ENCODE data around the gene IFRD2. TPM values are rescaled to one million over a fixed set of nuclear protein-coding genes. Genes with fewer than 3 reads are reported as not detected.

IFRD2 gene
- total and polyA plus RNA-seq, 4 experiments from 2014 or later: 58.6 to 84.7 (median 63.7) TPM

GRCh38 chr3:50260942-50261441 is 31.2 kb downstream of the IFRD2 start:
- peaks cover 0 to 2% (median 0%) of the 10 kb centered on the region in 8 donors for H3K9me3 Mint-ChIP-seq
- peak overlapping the region in 3 of 8 donors; percentile 32 to 68 (median 54) for H3K4me3 Mint-ChIP-seq
- no peaks in the 10 kb centered on the region for H3K27me3 Mint-ChIP-seq
- peak overlapping the region in 2 of 7 donors; percentile 42 to 55 for H3K27ac Mint-ChIP-seq
- peaks cover 24% of the 10 kb centered on the region for H3K36me3 ChIP-seq (ENCODE audit: insufficient read depth, low read length)
- no peaks in the 10 kb centered on the region for H3K9me3 ChIP-seq (ENCODE audit: control insufficient read depth in 1 of 2, low read length in 2 of 2)
- H3K27ac ChIP-seq (ENCODE audit: low read depth, low read length): no peak overlapping the region
- peaks cover 3 to 9% (median 4%) of the 10 kb centered on the region in 4 donors for H3K4me1 Mint-ChIP-seq
- H3K4me3 ChIP-seq (ENCODE audit: low read length in 2 of 2): no peak overlapping the region
- POLR2A ChIA-PET (ENCODE audit: partially characterized antibody): interaction anchor here (0.6 to 5.2 kb wide), 6 partner anchors 11 to 76 kb away, joined by 3 to 35 read pairs (median 4); no protein-coding TSS in a partner anchor
- CTCF ChIA-PET (ENCODE audit: partially characterized antibody): interaction anchor here (1.0 to 6.2 kb wide), 7 partner anchors 11 to 69 kb away, joined by 3 to 34 read pairs (median 8); partner anchors contain the start of genes GNAT1 and TUSC2
- intact Hi-C loops (cut with micrococcal nuclease): loop anchor here (1.0 kb wide), 1 partner anchor 34 kb away; no protein-coding TSS in a partner anchor
- no peaks in the 10 kb centered on the region for H3K27me3 ChIP-seq (ENCODE audit: insufficient read depth, low read length)
- peak in 1 of 5 donors; percentile 25 for DNase-seq
- peaks cover 15 to 32% of the 10 kb centered on the region in 2 donors for H3K36me3 Mint-ChIP-seq
- peaks cover 13% of the 10 kb centered on the region for H3K4me1 ChIP-seq (ENCODE audit: insufficient read depth, low read length)

GRCh38 chr3:50260027-50260941 is 31.9 kb downstream of the IFRD2 start:
- Histone ChIP-seq H3K4me1 (ENCODE audit: insufficient read depth, low read length) (peaks cover 13% of the 10 kb centered on the region), H3K36me3 (ENCODE audit: insufficient read depth, low read length) (peaks cover 27% of the 10 kb centered on the region), H3K9me3 (ENCODE audit: control insufficient read depth in 1 of 2, low read length in 2 of 2) (no peaks in the 10 kb centered on the region), H3K27me3 (ENCODE audit: insufficient read depth, low read length) (no peaks in the 10 kb centered on the region), H3K4me3 (ENCODE audit: low read length in 2 of 2) (peak overlapping the region in 1 of 2 donors; percentile 24), H3K27ac (ENCODE audit: low read depth, low read length) (peak overlapping the region; percentile 46)
- intact Hi-C loops (cut with micrococcal nuclease): loop anchor here (1.0 kb wide), 1 partner anchor 33 kb away; no protein-coding TSS in a partner anchor
- Mint-ChIP-seq H3K4me1 (peaks cover 3 to 9% (median 4%) of the 10 kb centered on the region in 4 donors), H3K27me3 (no peaks in the 10 kb centered on the region), H3K27ac (peak overlapping the region in 5 of 7 donors; percentile 48 to 91 (median 81)), H3K9me3 (peaks cover 0 to 2% (median 0%) of the 10 kb centered on the region in 8 donors), H3K36me3 (peaks cover 15 to 34% of the 10 kb centered on the region in 2 donors), H3K4me3 (peak overlapping the region; percentile 36 to 83 (median 68))
- POLR2A ChIA-PET (ENCODE audit: partially characterized antibody): interaction anchor here (0.6 to 5.2 kb wide), 7 partner anchors 12 to 68 kb away, joined by 3 to 35 read pairs (median 4); no protein-coding TSS in a partner anchor
- CTCF ChIA-PET (ENCODE audit: partially characterized antibody): interaction anchor here (0.7 to 6.2 kb wide), 11 partner anchors 10 to 290 kb away, joined by 3 to 34 read pairs (median 5); partner anchors contain the start of genes GNAT1 and TUSC2
- DNase-seq: peak; percentile 76 to 82 (median 79)

- DNase-seq: no peak
- H3K4me3 ChIP-seq (ENCODE audit: low read length in 2 of 2): no peak overlapping the region
- Mint-ChIP-seq H3K4me3 (peak overlapping the region in 7 of 8 donors; percentile 43 to 83 (median 71)), H3K36me3 (peaks cover 15 to 36% of the 10 kb centered on the region in 2 donors), H3K4me1 (peaks cover 3 to 9% (median 4%) of the 10 kb centered on the region in 4 donors), H3K27me3 (no peaks in the 10 kb centered on the region), H3K27ac (peak overlapping the region in 6 of 7 donors; percentile 48 to 91 (median 71)), H3K9me3 (peaks cover 0 to 2% (median 0%) of the 10 kb centered on the region in 8 donors)
- ChIA-PET CTCF (ENCODE audit: partially characterized antibody) (interaction anchor here (0.8 to 6.2 kb wide), 11 partner anchors 10 to 291 kb away, joined by 3 to 34 read pairs (median 8); partner anchors contain the start of genes GNAT1 and TUSC2), POLR2A (ENCODE audit: partially characterized antibody) (interaction anchor here (0.9 to 5.2 kb wide), 7 partner anchors 11 to 67 kb away, joined by 3 to 35 read pairs (median 3); no protein-coding TSS in a partner anchor)
- H3K4me1 ChIP-seq (ENCODE audit: insufficient read depth, low read length): peaks cover 13% of the 10 kb centered on the region
- H3K9me3 ChIP-seq (ENCODE audit: control insufficient read depth in 1 of 2, low read length in 2 of 2): no peaks in the 10 kb centered on the region
- H3K36me3 ChIP-seq (ENCODE audit: insufficient read depth, low read length): peaks cover 35% of the 10 kb centered on the region
- H3K27ac ChIP-seq (ENCODE audit: low read depth, low read length): peak overlapping the region; percentile 46
- no peaks in the 10 kb centered on the region for H3K27me3 ChIP-seq (ENCODE audit: insufficient read depth, low read length)
- intact Hi-C loops (cut with micrococcal nuclease): loop anchor here (1.0 kb wide), 1 partner anchor 32 kb away; no protein-coding TSS in a partner anchor
Observed at GRCh38 chr3:50259432-50260026, 32.7 kb downstream of the IFRD2 start.

- H3K27me3 Mint-ChIP-seq: no peaks in the 10 kb centered on the region
- peaks cover 3 to 9% (median 4%) of the 10 kb centered on the region in 4 donors for H3K4me1 Mint-ChIP-seq
- Histone ChIP-seq H3K4me1 (ENCODE audit: insufficient read depth, low read length) (peaks cover 13% of the 10 kb centered on the region), H3K9me3 (ENCODE audit: control insufficient read depth in 1 of 2, low read length in 2 of 2) (no peaks in the 10 kb centered on the region), H3K27me3 (ENCODE audit: insufficient read depth, low read length) (no peaks in the 10 kb centered on the region), H3K27ac (ENCODE audit: low read depth, low read length) (no peak overlapping the region), H3K4me3 (ENCODE audit: low read length in 2 of 2) (no peak overlapping the region), H3K36me3 (ENCODE audit: insufficient read depth, low read length) (peaks cover 40% of the 10 kb centered on the region)
- peak overlapping the region in 1 of 8 donors; percentile 42 for H3K4me3 Mint-ChIP-seq
- ChIA-PET POLR2A (ENCODE audit: partially characterized antibody) (interaction anchor here (0.9 to 5.2 kb wide), 5 partner anchors 11 to 47 kb away, joined by 3 to 35 read pairs (median 3); no protein-coding TSS in a partner anchor), CTCF (ENCODE audit: partially characterized antibody) (interaction anchor here (0.9 to 6.2 kb wide), 12 partner anchors 8 to 291 kb away, joined by 3 to 34 read pairs (median 8); partner anchors contain the start of genes GNAI2, GNAT1 and TUSC2)
- intact Hi-C loops (cut with micrococcal nuclease): no loop called here
- H3K36me3 Mint-ChIP-seq: peaks cover 15 to 42% of the 10 kb centered on the region in 2 donors
- DNase-seq: no peak
- H3K9me3 Mint-ChIP-seq: peaks cover 0 to 2% (median 0%) of the 10 kb centered on the region in 8 donors
- H3K27ac Mint-ChIP-seq: peak overlapping the region in 2 of 7 donors; percentile 68 to 76
Observed at GRCh38 chr3:50258979-50259378, 33.2 kb downstream of the IFRD2 start.

- intact Hi-C loops (cut with micrococcal nuclease): no loop called here
- ChIA-PET CTCF (ENCODE audit: partially characterized antibody) (interaction anchor here (1.2 to 6.2 kb wide), 8 partner anchors 8 to 66 kb away, joined by 3 to 34 read pairs (median 12); partner anchors contain the start of genes GNAI2 and GNAT1), POLR2A (ENCODE audit: partially characterized antibody) (interaction anchor here (5.2 kb wide), 1 partner anchor 10 kb away, joined by 35 read pairs; no protein-coding TSS in a partner anchor)
- H3K36me3 Mint-ChIP-seq: peaks cover 22 to 49% of the 10 kb centered on the region in 2 donors
- no peak overlapping the region for H3K27ac ChIP-seq (ENCODE audit: low read depth, low read length)
- H3K9me3 Mint-ChIP-seq: peaks cover 0 to 2% (median 0%) of the 10 kb centered on the region in 8 donors
- H3K4me1 ChIP-seq (ENCODE audit: insufficient read depth, low read length): peaks cover 13% of the 10 kb centered on the region
- H3K4me3 ChIP-seq (ENCODE audit: low read length in 2 of 2): no peak overlapping the region
- peaks cover 5 to 9% (median 8%) of the 10 kb centered on the region in 4 donors for H3K4me1 Mint-ChIP-seq
- no peak overlapping the region for H3K4me3 Mint-ChIP-seq
- H3K27ac Mint-ChIP-seq: peak overlapping the region in 2 of 7 donors; percentile 36 to 54
- H3K27me3 ChIP-seq (ENCODE audit: insufficient read depth, low read length): no peaks in the 10 kb centered on the region
- H3K27me3 Mint-ChIP-seq: no peaks in the 10 kb centered on the region
- no peak for DNase-seq
- no peaks in the 10 kb centered on the region for H3K9me3 ChIP-seq (ENCODE audit: control insufficient read depth in 1 of 2, low read length in 2 of 2)
- peaks cover 48% of the 10 kb centered on the region for H3K36me3 ChIP-seq (ENCODE audit: insufficient read depth, low read length)
Observed at GRCh38 chr3:50258029-50258680, 34.1 kb downstream of the IFRD2 start.

Measured in CD4-positive, alpha-beta memory T cell (primary cell).